ENCODE results near the gene CDYL.

CDYL gene

GRCh38 chr6:4799912-4800311 is 23.7 kb downstream of the CDYL start:
- Histone ChIP-seq H3K27ac (no peak overlapping the region), H3K36me3 (no peaks in the 10 kb centered on the region), H3K4me3 (no peak overlapping the region), H3K27me3 (no peaks in the 10 kb centered on the region), H3K4me1 (peaks cover 0 to 13% (median 3%) of the 10 kb centered on the region in 4 donors), H3K9me3 (peaks cover 0 to 7% (median 0%) of the 10 kb centered on the region in 3 donors)
- no peak for TF ChIP-seq CTCF (IDR thresholded peaks at IDR 0.05)
- intact Hi-C loops (cut with DNase I; ENCODE audit: low total_unique reads), result no loop called here
- no peak for DNase-seq

GRCh38 chr6:4800662-4801061 is 24.5 kb downstream of the CDYL start:
- TF ChIP-seq CTCF (IDR thresholded peaks at IDR 0.05), result no peak
- H3K27ac ChIP-seq, result no peak overlapping the region
- no peak for DNase-seq

GRCh38 chr6:4801491-4802110 is 25.4 kb downstream of the CDYL start:
- no peak for DNase-seq
- Histone ChIP-seq H3K27ac (no peak overlapping the region), H3K36me3 (no peaks in the 10 kb centered on the region), H3K27me3 (no peaks in the 10 kb centered on the region), H3K9me3 (peaks cover 0 to 7% (median 0%) of the 10 kb centered on the region in 3 donors), H3K4me3 (no peak overlapping the region), H3K4me1 (peaks cover 0 to 22% (median 6%) of the 10 kb centered on the region in 4 donors)
- intact Hi-C loops (cut with DNase I; ENCODE audit: low total_unique reads), result no loop called here
- no peak for TF ChIP-seq CTCF (IDR thresholded peaks at IDR 0.05)

More at GRCh38 chr6:4800662-4801061, 24.5 kb downstream of the CDYL start:
- Histone ChIP-seq H3K9me3 (peaks cover 0 to 7% (median 0%) of the 10 kb centered on the region in 3 donors), H3K4me1 (peaks cover 0 to 13% (median 3%) of the 10 kb centered on the region in 4 donors), H3K27me3 (no peaks in the 10 kb centered on the region), H3K36me3 (no peaks in the 10 kb centered on the region), H3K4me3 (no peak overlapping the region)
- intact Hi-C loops (cut with DNase I; ENCODE audit: low total_unique reads), result no loop called here

- Histone ChIP-seq H3K27ac (no peak overlapping the region), H3K36me3 (no peaks in the 10 kb centered on the region), H3K9me3 (peaks cover 0 to 7% (median 0%) of the 10 kb centered on the region in 3 donors), H3K4me3 (no peak overlapping the region), H3K27me3 (no peaks in the 10 kb centered on the region), H3K4me1 (peaks cover 0 to 25% (median 9%) of the 10 kb centered on the region in 4 donors)
- DNase-seq, result no peak
- no peak for TF ChIP-seq CTCF (IDR thresholded peaks at IDR 0.05)
- intact Hi-C loops (cut with DNase I; ENCODE audit: low total_unique reads), result no loop called here
Measured at GRCh38 chr6:4802312-4802935, 26.2 kb downstream of the CDYL start.

GRCh38 chr6:4803343-4803744 is 27.1 kb downstream of the CDYL start:
- no peak for TF ChIP-seq CTCF (IDR thresholded peaks at IDR 0.05)
- H3K27me3 ChIP-seq, result no peaks in the 10 kb centered on the region
- H3K36me3 ChIP-seq, result no peaks in the 10 kb centered on the region
- intact Hi-C loops (cut with DNase I; ENCODE audit: low total_unique reads), result no loop called here
- H3K4me3 ChIP-seq, result no peak overlapping the region
- H3K27ac ChIP-seq, result no peak overlapping the region
- H3K9me3 ChIP-seq, result peaks cover 0 to 7% (median 0%) of the 10 kb centered on the region in 3 donors
- peaks cover 0 to 25% (median 9%) of the 10 kb centered on the region in 4 donors for H3K4me1 ChIP-seq
- no peak for DNase-seq
